GM23338 (cell line): ENCODE data around the gene IMP3.

Experiments
- CREB1 ChIP-seq: fragments of 250-450 bp; sonication (Bioruptor Pico); IDR thresholded peaks from 2 replicates; pipeline ENCODE4 v1.5.0; 2020; ENCODE audit warnings: low read depth, mild to moderate bottlenecking, moderate library complexity
- CTCF ChIP-seq, 2 experiments: fragments of 200-600 bp in 1 of 2; sonication (generic) in 1 of 2; conservative IDR thresholded peaks; 2 replicates each; pipeline versions ENCODE4 v1.5.1 to v1.6.1; 2016 to 2017; ENCODE audit warnings: antibody characterized with exemption in 2 of 2, low read depth in 2 of 2, mild to moderate bottlenecking in 2 of 2, moderate library complexity in 1 of 2
- ETS1 ChIP-seq: IDR thresholded peaks from 2 replicates; pipeline ENCODE4 v1.6.1; 2016; ENCODE audit warnings: antibody characterized with exemption
- EZH2 ChIP-seq: fragments of 200-600 bp; sonication (generic); IDR thresholded peaks from one replicate; pipeline ENCODE4 v1.8.0; 2017; ENCODE audit warnings: antibody characterized with exemption, mild to moderate bottlenecking, low read depth; ENCODE audit not compliant: unreplicated experiment
- EZH2phosphoT487 ChIP-seq: fragments of 200-600 bp; sonication (generic); IDR thresholded peaks from one replicate; pipeline ENCODE4 v1.8.1; 2018; ENCODE audit warnings: antibody characterized with exemption; ENCODE audit not compliant: unreplicated experiment
- JUNB ChIP-seq: IDR thresholded peaks from one replicate; pipeline ENCODE4 v1.6.1; 2016; ENCODE audit warnings: antibody characterized with exemption; ENCODE audit not compliant: unreplicated experiment
- NANOG ChIP-seq: IDR thresholded peaks from 2 replicates; pipeline ENCODE4 v1.6.1; 2016; ENCODE audit warnings: antibody characterized with exemption, borderline replicate concordance
- POLR2AphosphoS5 ChIP-seq: IDR thresholded peaks from 2 replicates; pipeline ENCODE4 v1.6.1; 2016; ENCODE audit warnings: antibody characterized with exemption, low read depth
- REST ChIP-seq: IDR thresholded peaks from one replicate; pipeline ENCODE4 v1.6.1; 2018; ENCODE audit warnings: antibody characterized with exemption; ENCODE audit not compliant: unreplicated experiment
- STAT1 ChIP-seq: IDR thresholded peaks from one replicate; pipeline ENCODE4 v1.6.1; 2016; ENCODE audit warnings: antibody characterized with exemption; ENCODE audit not compliant: unreplicated experiment
- ZNF114 ChIP-seq: fragments of 250-450 bp; sonication (Bioruptor Pico); IDR thresholded peaks from 2 replicates; pipeline ENCODE4 v1.5.0; 2020; ENCODE audit warnings: mild to moderate bottlenecking, moderate library complexity
- ZNF331 ChIP-seq: fragments of 250-450 bp; sonication (Bioruptor Pico); IDR thresholded peaks from 2 replicates; pipeline ENCODE4 v1.5.0; 2020; ENCODE audit warnings: low read depth, mild to moderate bottlenecking, moderate library complexity
- ZNF462 ChIP-seq: fragments of 250-450 bp; sonication (Bioruptor Pico); IDR thresholded peaks from 2 replicates; pipeline ENCODE4 v1.5.0; 2020; ENCODE audit warnings: mild to moderate bottlenecking, moderate library complexity

GRCh38 chr15:75620841-75621391, 19.1 kb downstream of the IMP3 start:
- TF ChIP-seq EZH2: no peak
- no peak for TF ChIP-seq CTCF (conservative IDR thresholded peaks at IDR 0.05; ENCODE audit: low read depth in 2 of 2)
- TF ChIP-seq REST: no peak
- TF ChIP-seq EZH2phosphoT487: no peak
- TF ChIP-seq POLR2AphosphoS5: no peak
- no peak for TF ChIP-seq STAT1
- TF ChIP-seq ZNF331 (CRISPR knock-in tag): no peak
- TF ChIP-seq JUNB: no peak
- no peak for TF ChIP-seq ZNF114 (CRISPR knock-in tag)
- no peak for TF ChIP-seq ETS1
- no peak for TF ChIP-seq CREB1 (CRISPR knock-in tag)
- TF ChIP-seq NANOG: no peak
- TF ChIP-seq ZNF462 (CRISPR knock-in tag): no peak
